HL-60 (cell line): ENCODE results near the gene PTPA.
"Not testable (repeated sequence)": the region's sequence is repeated elsewhere in the genome, so short reads cannot be mapped to it uniquely, and the experiment has no call there.

Experiments used
- DNase-seq, 2 experiments: peaks; one replicate each; pipeline ENCODE4 v3.0.0-alpha.2; 2010 to 2020; ENCODE audit warnings: low read depth in 1 of 2, low spot score in 1 of 2
- H3K27ac ChIP-seq: fragments of 250-450 bp; sonication (Bioruptor Pico); replicated peaks from 2 replicates; pipeline ENCODE4 v1.5.1; 2020; ENCODE audit warnings: mild to moderate bottlenecking, moderate library complexity
- H3K27me3 ChIP-seq: fragments of 250-450 bp; sonication (Bioruptor Pico); 2 replicates; pipeline ENCODE4 v1.5.1; 2021; ENCODE audit warnings: mild to moderate bottlenecking, moderate library complexity; ENCODE audit not compliant: insufficient read depth, poor library complexity, severe bottlenecking
- H3K4me3 ChIP-seq: replicated peaks from 2 replicates; pipeline ENCODE4 v1.5.1; 2011; ENCODE audit warnings: mild to moderate bottlenecking, control low read depth, low read length; ENCODE audit not compliant: insufficient read depth
- GABPA ChIP-seq: IDR thresholded peaks from 2 replicates; pipeline ENCODE4 v1.6.1; 2012; ENCODE audit warnings: low read depth
- POLR2AphosphoS5 ChIP-seq: IDR thresholded peaks from 2 replicates; pipeline ENCODE4 v1.6.1; 2012; ENCODE audit warnings: low read depth
- SPI1 ChIP-seq: IDR thresholded peaks from 2 replicates; pipeline ENCODE4 v1.6.1; 2012; ENCODE audit warnings: low read depth, mild to moderate bottlenecking, borderline replicate concordance
- TF ChIP-seq, protein P1 (sequence below): IDR thresholded peaks from 2 replicates; pipeline ENCODE4 v1.6.1; 2012; ENCODE audit warnings: low read depth; ENCODE audit not compliant: insufficient replicate concordance
- TF ChIP-seq, protein P2 (sequence below): IDR thresholded peaks from one replicate; pipeline ENCODE4 v1.5.1; 2011; ENCODE audit warnings: low read length, control low read depth, inconsistent platforms; ENCODE audit not compliant: insufficient read depth

Gene PTPA

DNA sequence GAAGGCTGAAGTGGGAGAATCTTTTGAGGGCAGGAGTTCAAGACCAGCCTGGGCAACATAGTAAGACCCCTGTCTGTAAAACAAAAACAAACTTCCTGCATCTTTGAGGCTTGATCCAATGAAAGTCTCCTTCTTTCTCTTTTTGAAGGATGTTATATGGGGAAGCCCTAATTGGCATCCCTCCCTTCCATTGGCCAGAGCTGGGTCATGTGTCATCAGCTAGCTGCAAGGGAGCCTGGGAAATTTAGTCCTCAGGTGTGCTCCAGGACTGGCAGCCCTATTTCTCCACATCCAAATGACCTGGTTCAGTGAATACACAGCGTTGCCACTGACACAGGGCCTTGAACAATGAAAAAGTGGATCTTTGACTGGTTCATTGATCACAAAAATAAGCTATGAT is 75.8 kb downstream of the PTPA start:
- H3K27ac ChIP-seq = no peak overlapping the region
- no peak for TF ChIP-seq POLR2AphosphoS5
- TF ChIP-seq, protein P1, sequence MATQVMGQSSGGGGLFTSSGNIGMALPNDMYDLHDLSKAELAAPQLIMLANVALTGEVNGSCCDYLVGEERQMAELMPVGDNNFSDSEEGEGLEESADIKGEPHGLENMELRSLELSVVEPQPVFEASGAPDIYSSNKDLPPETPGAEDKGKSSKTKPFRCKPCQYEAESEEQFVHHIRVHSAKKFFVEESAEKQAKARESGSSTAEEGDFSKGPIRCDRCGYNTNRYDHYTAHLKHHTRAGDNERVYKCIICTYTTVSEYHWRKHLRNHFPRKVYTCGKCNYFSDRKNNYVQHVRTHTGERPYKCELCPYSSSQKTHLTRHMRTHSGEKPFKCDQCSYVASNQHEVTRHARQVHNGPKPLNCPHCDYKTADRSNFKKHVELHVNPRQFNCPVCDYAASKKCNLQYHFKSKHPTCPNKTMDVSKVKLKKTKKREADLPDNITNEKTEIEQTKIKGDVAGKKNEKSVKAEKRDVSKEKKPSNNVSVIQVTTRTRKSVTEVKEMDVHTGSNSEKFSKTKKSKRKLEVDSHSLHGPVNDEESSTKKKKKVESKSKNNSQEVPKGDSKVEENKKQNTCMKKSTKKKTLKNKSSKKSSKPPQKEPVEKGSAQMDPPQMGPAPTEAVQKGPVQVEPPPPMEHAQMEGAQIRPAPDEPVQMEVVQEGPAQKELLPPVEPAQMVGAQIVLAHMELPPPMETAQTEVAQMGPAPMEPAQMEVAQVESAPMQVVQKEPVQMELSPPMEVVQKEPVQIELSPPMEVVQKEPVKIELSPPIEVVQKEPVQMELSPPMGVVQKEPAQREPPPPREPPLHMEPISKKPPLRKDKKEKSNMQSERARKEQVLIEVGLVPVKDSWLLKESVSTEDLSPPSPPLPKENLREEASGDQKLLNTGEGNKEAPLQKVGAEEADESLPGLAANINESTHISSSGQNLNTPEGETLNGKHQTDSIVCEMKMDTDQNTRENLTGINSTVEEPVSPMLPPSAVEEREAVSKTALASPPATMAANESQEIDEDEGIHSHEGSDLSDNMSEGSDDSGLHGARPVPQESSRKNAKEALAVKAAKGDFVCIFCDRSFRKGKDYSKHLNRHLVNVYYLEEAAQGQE = no peak
- TF ChIP-seq GABPA = no peak
- H3K4me3 ChIP-seq = no peak overlapping the region
- no peak for DNase-seq
- no peaks in the 10 kb centered on the region for H3K27me3 ChIP-seq

DNA sequence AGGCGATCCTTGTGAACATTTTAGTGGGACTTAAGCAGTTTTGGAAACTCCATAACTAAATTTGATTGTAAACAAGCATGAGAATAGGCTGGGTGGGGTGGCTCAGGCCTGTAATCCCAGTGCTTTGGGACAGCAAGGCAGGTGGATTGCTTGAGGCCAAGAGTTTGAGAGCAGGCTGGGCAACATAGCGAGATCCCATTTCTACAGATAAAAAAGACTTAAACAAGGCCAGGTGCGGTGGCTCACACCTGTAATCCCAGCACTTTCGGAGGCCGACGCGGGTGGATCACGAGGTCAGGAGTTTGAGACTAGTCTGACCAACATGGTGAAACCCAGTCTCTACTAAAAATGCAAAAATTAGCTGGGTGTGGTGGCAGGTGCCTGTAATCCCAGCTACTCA is 78.8 kb downstream of the PTPA start:
- H3K4me3 ChIP-seq, DNase-seq, H3K27ac ChIP-seq, H3K27me3 ChIP-seq: not testable (repeated sequence)

DNA sequence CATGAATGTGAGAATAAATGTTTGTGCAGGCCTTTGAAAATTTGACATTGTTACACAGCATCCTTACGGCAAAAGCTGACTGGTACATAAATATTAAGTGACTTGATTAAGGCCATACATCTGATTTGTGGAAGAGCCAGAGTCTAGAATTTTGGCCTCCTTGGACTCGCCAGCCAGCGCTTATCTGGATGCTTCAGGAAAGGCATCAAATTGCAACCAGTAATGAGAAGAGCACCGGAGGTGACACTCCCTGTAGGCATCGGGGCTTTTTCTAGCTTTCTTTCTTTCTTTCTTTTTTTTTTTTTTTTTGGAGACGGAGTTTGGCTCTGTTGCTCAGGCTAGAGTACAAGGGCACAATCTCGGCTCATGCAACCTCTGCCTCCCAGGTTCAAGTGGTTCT is 80.0 kb downstream of the PTPA start:
- Histone ChIP-seq H3K27ac (no peak overlapping the region), H3K4me3 (no peak overlapping the region), H3K27me3 (no peaks in the 10 kb centered on the region)
- DNase-seq = no peak
- TF ChIP-seq SPI1 (no peak), POLR2AphosphoS5 (no peak), GABPA (no peak)
- TF ChIP-seq, protein P2, sequence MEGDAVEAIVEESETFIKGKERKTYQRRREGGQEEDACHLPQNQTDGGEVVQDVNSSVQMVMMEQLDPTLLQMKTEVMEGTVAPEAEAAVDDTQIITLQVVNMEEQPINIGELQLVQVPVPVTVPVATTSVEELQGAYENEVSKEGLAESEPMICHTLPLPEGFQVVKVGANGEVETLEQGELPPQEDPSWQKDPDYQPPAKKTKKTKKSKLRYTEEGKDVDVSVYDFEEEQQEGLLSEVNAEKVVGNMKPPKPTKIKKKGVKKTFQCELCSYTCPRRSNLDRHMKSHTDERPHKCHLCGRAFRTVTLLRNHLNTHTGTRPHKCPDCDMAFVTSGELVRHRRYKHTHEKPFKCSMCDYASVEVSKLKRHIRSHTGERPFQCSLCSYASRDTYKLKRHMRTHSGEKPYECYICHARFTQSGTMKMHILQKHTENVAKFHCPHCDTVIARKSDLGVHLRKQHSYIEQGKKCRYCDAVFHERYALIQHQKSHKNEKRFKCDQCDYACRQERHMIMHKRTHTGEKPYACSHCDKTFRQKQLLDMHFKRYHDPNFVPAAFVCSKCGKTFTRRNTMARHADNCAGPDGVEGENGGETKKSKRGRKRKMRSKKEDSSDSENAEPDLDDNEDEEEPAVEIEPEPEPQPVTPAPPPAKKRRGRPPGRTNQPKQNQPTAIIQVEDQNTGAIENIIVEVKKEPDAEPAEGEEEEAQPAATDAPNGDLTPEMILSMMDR = no peak
- TF ChIP-seq, protein P1 = no peak

DNA sequence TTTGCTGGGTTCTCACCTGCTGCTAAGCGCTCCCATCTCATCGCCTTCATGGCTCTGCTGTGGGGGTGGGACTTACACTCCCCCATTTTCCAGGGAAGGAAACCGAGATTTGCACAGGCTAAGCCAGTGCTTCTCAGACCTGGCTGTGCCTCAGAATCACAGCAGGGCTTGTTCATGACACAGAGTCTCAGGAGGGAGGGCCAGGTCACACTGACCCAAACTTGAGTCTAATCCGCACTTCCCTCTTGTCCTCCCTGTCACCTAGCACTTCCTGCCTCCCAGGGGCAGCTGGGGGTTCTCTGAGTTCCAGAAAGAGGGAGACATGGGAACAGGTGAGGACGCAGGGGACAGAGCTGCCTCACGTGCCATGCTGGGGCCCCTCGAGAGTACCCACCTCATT is 82.4 kb downstream of the PTPA start:
- Histone ChIP-seq H3K27me3 (no peaks in the 10 kb centered on the region), H3K27ac (no peak overlapping the region), H3K4me3 (no peak overlapping the region)
- TF ChIP-seq, protein P2 = no peak
- TF ChIP-seq SPI1 (no peak), POLR2AphosphoS5 (no peak), GABPA (no peak)
- TF ChIP-seq, protein P1 = no peak
- no peak for DNase-seq
